ENCODE data around the gene RPRD1A. TPM values are rescaled to one million over a fixed set of nuclear protein-coding genes. Genes with fewer than 3 reads are reported as not detected.
A peak's percentile ranks its signal among the peaks of the same experiment; 100 is the strongest.
"Not testable (repeated sequence)": the region's sequence is repeated elsewhere in the genome, so short reads cannot be mapped to it uniquely, and the experiment has no call there.

The RPRD1A gene
- polyA plus RNA-seq, 1 donor (not counting 4 experiments of a cell fraction or from before 2014, with no cell fraction given), result 55.5 TPM

- no peak overlapping the region for H3K4me2 ChIP-seq (ENCODE audit: control insufficient read depth, extremely low read depth, insufficient read depth, low read depth, low read length)
- no peaks in the 10 kb centered on the region for H3K27me3 ChIP-seq (ENCODE audit: control insufficient read depth, extremely low read depth, insufficient read depth, low read length)
- DNase-seq (ENCODE audit: low read depth, low spot score) (no peak), FAIRE-seq (no peak)
- dilution Hi-C loops (cut with MboI; ENCODE audit: extremely low pct_ligation_motif_present, low sequenced_read_pairs), result no loop called here
- H3K79me2 ChIP-seq (ENCODE audit: control insufficient read depth, insufficient read depth, low read length), result no peaks in the 10 kb centered on the region
- no peaks in the 10 kb centered on the region for H4K20me1 ChIP-seq (ENCODE audit: control insufficient read depth, extremely low read depth, insufficient read depth, low read length)
- H3K36me3 ChIP-seq (ENCODE audit: control insufficient read depth in 2 of 2, extremely low read depth in 1 of 2, insufficient read depth in 2 of 2, low read length in 2 of 2), result no peaks in the 10 kb centered on the region
- no peak overlapping the region for H3K9ac ChIP-seq (ENCODE audit: control insufficient read depth, extremely low read depth, insufficient read depth, low read length)
- no peak for TF ChIP-seq EZH2 (IDR thresholded peaks at IDR 0.05; ENCODE audit: low read length)
- no peak overlapping the region for H3K27ac ChIP-seq (ENCODE audit: control insufficient read depth, insufficient read depth, low read length)
- peaks cover 5% of the 10 kb centered on the region for H3K4me1 ChIP-seq (ENCODE audit: control insufficient read depth, extremely low read depth, insufficient read depth, low read length)
- no peaks in the 10 kb centered on the region for H3K9me1 ChIP-seq (ENCODE audit: control insufficient read depth, extremely low read depth, insufficient read depth, low read length)
- H3K4me3 ChIP-seq (ENCODE audit: control insufficient read depth in 2 of 3, extremely low read depth in 1 of 3, insufficient read depth in 2 of 3, low read depth in 1 of 3, low read length in 3 of 3), result no peak overlapping the region
- no peak overlapping the region for H2AFZ ChIP-seq (ENCODE audit: control insufficient read depth, low read length)
- no peaks in the 10 kb centered on the region for H3K9me3 ChIP-seq (ENCODE audit: control insufficient read depth, low read depth, low read length)
Observed at GRCh38 chr18:36073676-36074075, 6.3 kb upstream of the RPRD1A start.

DNA sequence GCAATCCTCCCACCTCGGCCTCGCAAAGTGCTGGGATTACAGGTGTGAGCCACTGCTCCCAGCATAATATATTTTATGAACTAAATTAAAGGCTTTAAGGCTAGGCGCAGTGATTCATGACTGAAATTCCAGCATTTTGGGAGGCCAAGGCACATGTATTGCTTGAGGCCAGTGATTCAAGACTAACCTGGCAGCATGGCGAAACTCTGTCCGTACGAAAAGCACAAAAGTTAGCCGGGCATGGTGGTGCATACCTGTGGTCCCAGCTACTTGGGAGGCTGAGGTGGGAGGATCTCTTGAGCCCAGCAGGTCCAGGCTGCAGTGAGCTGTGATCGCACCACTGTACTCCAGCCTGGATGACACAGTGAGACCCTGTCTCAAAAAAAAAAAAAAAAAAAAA lies 5.0 kb upstream of the RPRD1A start:
- H3K36me3 ChIP-seq (ENCODE audit: control insufficient read depth in 2 of 2, extremely low read depth in 1 of 2, insufficient read depth in 2 of 2, low read length in 2 of 2); H3K9me1 ChIP-seq (ENCODE audit: control insufficient read depth, extremely low read depth, insufficient read depth, low read length); H3K27me3 ChIP-seq (ENCODE audit: control insufficient read depth, extremely low read depth, insufficient read depth, low read length); H3K9ac ChIP-seq (ENCODE audit: control insufficient read depth, extremely low read depth, insufficient read depth, low read length); DNase-seq (ENCODE audit: low read depth, low spot score); H3K9me3 ChIP-seq (ENCODE audit: control insufficient read depth, low read depth, low read length); H3K4me1 ChIP-seq (ENCODE audit: control insufficient read depth, extremely low read depth, insufficient read depth, low read length); H2AFZ ChIP-seq (ENCODE audit: control insufficient read depth, low read length); H3K79me2 ChIP-seq (ENCODE audit: control insufficient read depth, insufficient read depth, low read length); FAIRE-seq; dilution Hi-C loops (cut with MboI; ENCODE audit: extremely low pct_ligation_motif_present, low sequenced_read_pairs); H3K4me2 ChIP-seq (ENCODE audit: control insufficient read depth, extremely low read depth, insufficient read depth, low read depth, low read length); H3K4me3 ChIP-seq (ENCODE audit: control insufficient read depth in 2 of 3, extremely low read depth in 1 of 3, insufficient read depth in 2 of 3, low read depth in 1 of 3, low read length in 3 of 3); H3K27ac ChIP-seq (ENCODE audit: control insufficient read depth, insufficient read depth, low read length); H4K20me1 ChIP-seq (ENCODE audit: control insufficient read depth, extremely low read depth, insufficient read depth, low read length): not testable (repeated sequence)

- no peaks in the 10 kb centered on the region for H3K27me3 ChIP-seq (ENCODE audit: control insufficient read depth, extremely low read depth, insufficient read depth, low read length)
- dilution Hi-C loops (cut with MboI; ENCODE audit: extremely low pct_ligation_motif_present, low sequenced_read_pairs), result no loop called here
- DNase-seq (ENCODE audit: low read depth, low spot score) (no peak), FAIRE-seq (no peak)
- peak overlapping the region; percentile 92 for H3K27ac ChIP-seq (ENCODE audit: control insufficient read depth, insufficient read depth, low read length)
- peak overlapping the region; percentile 92 for H3K9ac ChIP-seq (ENCODE audit: control insufficient read depth, extremely low read depth, insufficient read depth, low read length)
- no peak for TF ChIP-seq EZH2 (IDR thresholded peaks at IDR 0.05; ENCODE audit: low read length)
- TF ChIP-seq, protein P1, sequence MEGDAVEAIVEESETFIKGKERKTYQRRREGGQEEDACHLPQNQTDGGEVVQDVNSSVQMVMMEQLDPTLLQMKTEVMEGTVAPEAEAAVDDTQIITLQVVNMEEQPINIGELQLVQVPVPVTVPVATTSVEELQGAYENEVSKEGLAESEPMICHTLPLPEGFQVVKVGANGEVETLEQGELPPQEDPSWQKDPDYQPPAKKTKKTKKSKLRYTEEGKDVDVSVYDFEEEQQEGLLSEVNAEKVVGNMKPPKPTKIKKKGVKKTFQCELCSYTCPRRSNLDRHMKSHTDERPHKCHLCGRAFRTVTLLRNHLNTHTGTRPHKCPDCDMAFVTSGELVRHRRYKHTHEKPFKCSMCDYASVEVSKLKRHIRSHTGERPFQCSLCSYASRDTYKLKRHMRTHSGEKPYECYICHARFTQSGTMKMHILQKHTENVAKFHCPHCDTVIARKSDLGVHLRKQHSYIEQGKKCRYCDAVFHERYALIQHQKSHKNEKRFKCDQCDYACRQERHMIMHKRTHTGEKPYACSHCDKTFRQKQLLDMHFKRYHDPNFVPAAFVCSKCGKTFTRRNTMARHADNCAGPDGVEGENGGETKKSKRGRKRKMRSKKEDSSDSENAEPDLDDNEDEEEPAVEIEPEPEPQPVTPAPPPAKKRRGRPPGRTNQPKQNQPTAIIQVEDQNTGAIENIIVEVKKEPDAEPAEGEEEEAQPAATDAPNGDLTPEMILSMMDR (optimal IDR thresholded peaks at IDR 0.05 in 1 of 3, IDR thresholded peaks at IDR 0.05 in 1 of 3, conservative IDR thresholded peaks at IDR 0.05 in 1 of 3; ENCODE audit: extremely low read depth in 1 of 3, insufficient read depth in 2 of 3, low read length in 3 of 3), result no peak
- peak overlapping the region; percentile 70 to 90 (median 90) for H3K4me3 ChIP-seq (ENCODE audit: control insufficient read depth in 2 of 3, extremely low read depth in 1 of 3, insufficient read depth in 2 of 3, low read depth in 1 of 3, low read length in 3 of 3)
- H3K36me3 ChIP-seq (ENCODE audit: control insufficient read depth in 2 of 2, extremely low read depth in 1 of 2, insufficient read depth in 2 of 2, low read length in 2 of 2), result peaks cover 0 to 7% of the 10 kb centered on the region in 2 experiments
- peak overlapping the region; percentile 84 for H2AFZ ChIP-seq (ENCODE audit: control insufficient read depth, low read length)
- peaks cover 54% of the 10 kb centered on the region for H3K79me2 ChIP-seq (ENCODE audit: control insufficient read depth, insufficient read depth, low read length)
- peaks cover 7% of the 10 kb centered on the region for H4K20me1 ChIP-seq (ENCODE audit: control insufficient read depth, extremely low read depth, insufficient read depth, low read length)
- H3K9me1 ChIP-seq (ENCODE audit: control insufficient read depth, extremely low read depth, insufficient read depth, low read length), result no peaks in the 10 kb centered on the region
- H3K9me3 ChIP-seq (ENCODE audit: control insufficient read depth, low read depth, low read length), result no peaks in the 10 kb centered on the region
- H3K4me1 ChIP-seq (ENCODE audit: control insufficient read depth, extremely low read depth, insufficient read depth, low read length), result no peaks in the 10 kb centered on the region
- peak overlapping the region; percentile 94 for H3K4me2 ChIP-seq (ENCODE audit: control insufficient read depth, extremely low read depth, insufficient read depth, low read depth, low read length)
Observed at GRCh38 chr18:36066686-36067054, 689 bp downstream of the RPRD1A start.

All from keratinocyte (primary cell).